ENCODE results near the gene ZFX. TPM values are rescaled to one million over a fixed set of nuclear protein-coding genes. Genes with fewer than 3 reads are reported as not detected.
A peak's percentile ranks its signal among the peaks of the same experiment; 100 is the strongest.

ZFX gene
- total and polyA plus RNA-seq, 10 of the 15 experiments (the other 5 are each of a cell fraction or from before 2014, with no cell fraction given) = 6.8 to 40.9 (median 24.6) TPM

GRCh38 chrX:24243188-24243587 is 93.7 kb downstream of the ZFX start:
- Histone ChIP-seq H3K4me2 (ENCODE audit: control insufficient read depth, insufficient read depth) (peak overlapping the region; percentile 17; the same call in 1 of the 2 replicates), H3K79me2 (ENCODE audit: control insufficient read depth, insufficient read depth, low read length) (no peaks in the 10 kb centered on the region), H3K9me3 (replicated peaks; ENCODE audit: control insufficient read depth, insufficient read depth, low read length) (no peaks in the 10 kb centered on the region), H3K4me1 (ENCODE audit: control insufficient read depth, insufficient read depth, low read length) (0 out of 2 replicates have a peak, but pooled peaks cover 3% of the 10 kb centered on the region), H2AFZ (ENCODE audit: control insufficient read depth, low read depth, low read length) (no peak overlapping the region), H3K36me3 (ENCODE audit: control insufficient read depth in 2 of 2, insufficient read depth in 2 of 2, low read length in 1 of 2) (no peaks in the 10 kb centered on the region), H3K9ac (ENCODE audit: control insufficient read depth, insufficient read depth, low read length) (peak overlapping the region; percentile 35; the same call in 1 of the 2 replicates), H3K27ac (ENCODE audit: control insufficient read depth, insufficient read depth) (peak overlapping the region; percentile 43), H4K20me1 (ENCODE audit: control insufficient read depth, insufficient read depth) (no peaks in the 10 kb centered on the region), H3K4me3 (peak overlapping the region; percentile 53; the same call in 1 of the 2 replicates), H3K27me3 (replicated peaks in 1 of 2; ENCODE audit: control insufficient read depth in 2 of 2, insufficient read depth in 2 of 2, low read length in 1 of 2) (no peaks in the 10 kb centered on the region)
- intact Hi-C loops (cut with micrococcal nuclease; ENCODE audit: unreplicated experiment) (loop anchor here (2.0 to 10.0 kb wide), 4 partner anchors 76 to 548 kb away; partner anchors contain the start of gene CXorf58), in situ Hi-C loops (cut with MboI) (loop anchor here (5.0 kb wide), 1 partner anchor 161 kb away; no protein-coding TSS in a partner anchor)
- 3% methylated on average over 5 of the region's 5 CpGs for WGBS (ENCODE audit: insufficient coverage, insufficient replicate concordance, low lambda C conversion rate, missing lambda C conversion rate)
- ChIA-PET POLR2A (interaction anchor here (0.6 to 1.3 kb wide), 5 partner anchors 9 to 189 kb away, joined by 3 to 6 read pairs (median 5); no protein-coding TSS in a partner anchor), SMC1A (ENCODE audit: uncharacterized antibody, unreplicated experiment) (interaction anchor here (0.6 to 2.4 kb wide), 18 partner anchors 8 to 511 kb away, joined by 3 to 16 read pairs (median 4); partner anchors contain the start of genes APOO, CXorf58, EIF2S3 and KLHL15), CTCF (interaction anchor here (0.7 to 3.1 kb wide), 22 partner anchors 8 to 571 kb away, joined by 3 to 26 read pairs (median 4); partner anchors contain the start of genes EIF2S3, SAT1 and ZFX), RAD21 (ENCODE audit: unreplicated experiment) (interaction anchor here (0.6 to 2.4 kb wide), 17 partner anchors 9 to 544 kb away, joined by 3 to 38 read pairs (median 4); partner anchors contain the start of genes EIF2S3 and ZFX)
- FAIRE-seq = no peak
- BruUV-seq (replicated peaks) = TSS peak; percentile 97
- DNase-seq (ENCODE audit: low read depth, low spot score) = no peak
- peak; percentile 48 for ATAC-seq
- TF ChIP-seq E4F1 (IDR thresholded peaks at IDR 0.05; ENCODE audit: borderline replicate concordance, partially characterized antibody) (no peak), BCL3 (IDR thresholded peaks at IDR 0.05; ENCODE audit: borderline replicate concordance, insufficient read depth, low read depth, low read length, poor library complexity, severe bottlenecking) (no peak), MEF2B (IDR thresholded peaks at IDR 0.05; ENCODE audit: partially characterized antibody, poor library complexity, severe bottlenecking) (peak; percentile 94), ZBTB4 (CRISPR knock-in tag; IDR thresholded peaks at IDR 0.05) (no peak), USF2 (IDR thresholded peaks at IDR 0.05; ENCODE audit: borderline replicate concordance, low read depth, low read length) (no peak), MAX (IDR thresholded peaks at IDR 0.05; ENCODE audit: low read depth, low read length) (no peak; the same call in 1 of the 2 replicates)
